Mononuclear cell (primary cell): ENCODE results near the gene IFT22. TPM values are rescaled to one million over a fixed set of nuclear protein-coding genes. Genes with fewer than 3 reads are reported as not detected.
"Not testable (repeated sequence)": the region's sequence is repeated elsewhere in the genome, so short reads cannot be mapped to it uniquely, and the experiment has no call there.

Source experiments
- H3K27me3 ChIP-seq: 2 replicates; pipeline ENCODE4 v1.6.0; 2011; ENCODE audit warnings: low read length, control low read depth; ENCODE audit not compliant: insufficient read depth
- H3K4me1 ChIP-seq: 2 replicates; pipeline ENCODE4 v1.5.1; 2011; ENCODE audit warnings: mild to moderate bottlenecking, low read length, control low read depth; ENCODE audit not compliant: insufficient read depth
- H3K4me3 ChIP-seq: 2 replicates; pipeline ENCODE4 v1.5.1; 2011; ENCODE audit warnings: mild to moderate bottlenecking, low read length, moderate library complexity
- H3K9me3 ChIP-seq: 2 replicates; pipeline ENCODE4 v1.5.1; 2011; ENCODE audit warnings: low read depth, mild to moderate bottlenecking, control low read depth, low read length
- total RNA-seq: library from RNA; depleted of rRNA; stranded (reverse); fragments of >200 nt; gene quantifications from one replicate; pipeline ENCODE4 v1.2.3, GENCODE V29; 2012

Gene IFT22
- 1.5 TPM for total RNA-seq

- peak within 1 kb of the TSS; percentile 66 for H3K4me3 ChIP-seq
- no peaks in the 10 kb centered on the region for H3K9me3 ChIP-seq
- H3K4me1 ChIP-seq: peaks cover 12% of the 10 kb centered on the region
- H3K27me3 ChIP-seq: no peaks in the 10 kb centered on the region
These were observed at the start of gene IFT22 for GRCh38 chr7:101321491-101322401. Gene IFT22, minus strand, starts transcription at chr7:101321812. Its CDS starts 103 bp downstream, at chr7:101321709.

DNA sequence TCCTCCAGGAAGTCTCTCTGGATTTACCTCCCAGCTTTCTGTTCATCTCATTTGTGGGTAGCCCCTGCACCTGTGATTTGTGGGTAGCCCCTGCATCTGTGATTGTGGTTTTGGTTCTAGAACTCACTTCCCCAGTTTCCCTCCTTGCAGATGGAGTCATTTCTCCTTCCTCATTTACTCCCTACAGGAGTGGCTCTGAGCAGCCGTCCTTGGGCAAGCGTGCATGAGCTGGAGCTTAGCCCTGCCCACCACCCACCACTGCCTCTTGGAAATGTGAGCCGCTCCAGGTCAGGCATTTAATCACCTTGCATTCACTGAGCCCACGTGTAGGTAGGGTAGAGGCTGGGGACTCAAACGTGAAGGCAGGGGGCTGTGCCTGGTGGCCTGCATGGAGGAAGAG, 49.2 kb upstream of the IFT22 start:
- H3K27me3 ChIP-seq: no peaks in the 10 kb centered on the region
- H3K4me1 ChIP-seq: no peaks in the 10 kb centered on the region
- H3K9me3 ChIP-seq: no peaks in the 10 kb centered on the region
- no peak overlapping the region for H3K4me3 ChIP-seq

GRCh38 chr7:101368422-101369165, 47.0 kb upstream of the IFT22 start:
- H3K4me1 ChIP-seq: peaks cover 8% of the 10 kb centered on the region
- H3K9me3 ChIP-seq: no peaks in the 10 kb centered on the region
- H3K27me3 ChIP-seq: peaks cover 4% of the 10 kb centered on the region
- no peak overlapping the region for H3K4me3 ChIP-seq

DNA sequence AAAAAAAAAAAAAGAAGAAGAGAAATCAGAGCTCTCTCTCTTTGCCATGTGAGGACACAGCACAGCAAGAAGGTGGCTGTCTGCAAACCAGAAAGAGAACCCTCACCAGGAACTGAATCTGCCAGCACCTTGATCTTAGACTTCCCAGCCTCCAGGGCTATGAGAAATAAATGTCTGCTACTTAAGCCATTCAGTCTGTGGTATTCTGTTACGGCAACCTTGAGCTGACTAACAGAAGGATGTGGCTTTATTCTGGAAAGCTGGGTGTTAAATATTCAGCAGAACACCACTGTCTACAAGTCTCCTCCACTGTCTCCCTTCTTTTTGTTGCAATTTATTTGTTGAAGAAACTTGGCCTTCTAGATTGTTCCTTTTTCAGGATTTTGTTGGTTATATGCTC, 46.1 kb upstream of the IFT22 start:
- Histone ChIP-seq H3K27me3 (peaks cover 4% of the 10 kb centered on the region), H3K4me1 (peaks cover 11% of the 10 kb centered on the region), H3K9me3 (no peaks in the 10 kb centered on the region), H3K4me3 (no peak overlapping the region)

DNA sequence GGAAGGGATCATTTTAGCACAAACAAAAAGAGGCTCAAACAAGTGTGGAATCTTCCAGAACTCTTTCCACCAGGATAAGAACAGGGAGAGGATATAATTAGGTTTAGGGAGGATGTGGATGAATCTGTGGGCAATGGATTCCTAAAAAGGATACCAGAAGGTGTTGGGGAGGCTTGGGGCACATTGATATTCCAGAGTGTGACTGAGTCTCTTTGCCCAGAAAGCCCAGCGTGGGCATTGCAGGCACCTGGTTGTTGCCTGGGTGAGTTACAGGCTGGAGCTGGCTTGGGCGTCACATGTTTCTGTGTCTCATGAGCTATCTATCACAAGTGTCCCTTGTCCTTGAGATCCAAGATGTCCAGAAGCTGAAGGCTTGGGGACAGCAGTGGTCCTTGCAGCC, 44.3 kb upstream of the IFT22 start:
- Histone ChIP-seq H3K27me3 (peaks cover 11% of the 10 kb centered on the region), H3K4me1 (peaks cover 12% of the 10 kb centered on the region), H3K4me3 (no peak overlapping the region), H3K9me3 (no peaks in the 10 kb centered on the region)

DNA sequence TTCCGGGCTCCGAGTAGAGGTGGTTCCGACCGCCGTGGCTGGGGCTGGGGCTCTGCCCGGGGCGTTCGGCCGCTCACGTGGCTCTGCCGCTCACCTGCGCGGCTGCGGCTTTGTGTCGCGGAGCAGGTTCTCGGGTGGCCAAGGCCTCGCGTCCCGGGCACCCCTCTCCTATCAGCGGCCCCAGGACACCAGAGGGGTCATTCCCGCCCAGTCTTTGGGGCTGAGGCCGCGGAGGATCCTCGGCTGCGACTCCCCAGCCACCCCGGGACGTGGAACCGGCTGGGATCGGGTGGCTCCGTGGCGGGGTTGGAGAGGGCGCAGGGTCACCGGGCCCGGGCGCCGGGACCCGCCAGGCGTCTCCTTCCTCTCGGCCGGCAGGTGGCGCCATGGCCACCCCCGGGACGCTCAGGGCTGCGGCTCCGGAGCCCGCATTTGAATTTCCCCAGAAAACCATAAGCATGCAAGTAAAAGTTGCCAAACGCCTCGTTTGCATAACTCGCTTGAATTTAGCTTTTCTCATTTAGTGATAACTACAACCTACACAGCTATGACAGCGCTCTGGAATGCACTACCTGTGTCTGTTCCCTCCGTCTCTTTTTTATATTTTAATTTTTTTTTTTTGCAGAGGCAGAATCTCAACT, 42.2 kb upstream of the IFT22 start:
- no peak overlapping the region for H3K4me3 ChIP-seq
- H3K9me3 ChIP-seq: no peaks in the 10 kb centered on the region
- H3K4me1 ChIP-seq: peaks cover 12% of the 10 kb centered on the region
- H3K27me3 ChIP-seq: peaks cover 11% of the 10 kb centered on the region

DNA sequence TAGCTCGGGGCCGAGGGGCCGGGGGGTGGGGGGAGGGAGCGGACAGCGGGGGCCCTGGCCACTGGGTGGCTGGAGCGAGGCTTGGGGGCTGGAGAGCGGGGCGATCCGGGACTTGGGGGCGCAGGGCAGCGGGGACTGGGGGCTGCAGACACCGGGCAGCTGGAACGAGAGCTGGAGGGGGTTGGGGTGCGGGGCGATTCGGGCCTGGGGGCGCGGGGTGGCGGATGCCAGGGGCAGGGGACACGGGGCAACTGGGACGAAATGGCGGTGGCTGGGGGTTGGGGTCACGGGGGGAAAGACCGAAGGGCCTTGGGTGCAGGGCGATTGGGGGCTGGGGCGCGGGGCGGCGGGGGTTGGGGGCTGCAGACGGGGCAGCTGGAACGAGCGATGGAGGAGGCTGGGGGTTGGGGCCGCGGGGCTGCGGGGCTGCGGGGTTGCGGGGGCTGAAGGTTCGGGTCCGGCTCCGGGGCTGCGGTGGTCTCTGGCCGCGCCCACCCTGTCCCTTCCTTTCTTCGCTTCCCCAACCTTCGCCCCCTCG, 41.7 kb upstream of the IFT22 start:
- Histone ChIP-seq H3K27me3 (peaks cover 11% of the 10 kb centered on the region), H3K4me1 (peaks cover 12% of the 10 kb centered on the region), H3K9me3 (no peaks in the 10 kb centered on the region), H3K4me3 (no peak overlapping the region)

- Histone ChIP-seq H3K27me3 (peaks cover 11% of the 10 kb centered on the region), H3K9me3 (no peaks in the 10 kb centered on the region), H3K4me1 (peaks cover 12% of the 10 kb centered on the region), H3K4me3 (no peak within 1 kb of the TSS)
These were observed 41.0 kb upstream of the IFT22 start, which contains the start of gene COL26A1 for GRCh38 chr7:101362334-101363195. Gene COL26A1, plus strand, starts transcription at chr7:101362875. Its CDS starts 158 bp downstream, at chr7:101363033.

DNA sequence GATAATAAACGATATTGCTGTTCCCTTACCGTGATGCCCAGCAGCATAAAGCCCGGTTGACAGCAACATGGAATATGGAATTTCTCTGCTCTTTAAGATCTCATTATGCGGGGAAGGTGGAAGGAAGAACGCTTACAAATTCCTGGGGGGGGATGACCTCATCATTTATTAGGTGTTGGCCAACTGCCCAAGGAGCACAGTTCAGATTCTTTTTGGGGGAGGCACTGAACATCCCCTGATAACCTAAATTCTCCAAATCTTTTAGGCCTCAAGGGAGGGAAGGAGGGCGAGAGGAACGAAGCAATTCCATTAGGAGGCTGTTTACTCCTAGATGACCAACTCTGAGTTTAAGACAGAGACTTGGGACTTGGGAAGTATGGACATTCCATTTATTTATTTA, 35.8 kb upstream of the IFT22 start:
- Histone ChIP-seq H3K9me3 (no peaks in the 10 kb centered on the region), H3K27me3 (peaks cover 7% of the 10 kb centered on the region), H3K4me1 (no peaks in the 10 kb centered on the region), H3K4me3 (no peak overlapping the region)

- Histone ChIP-seq H3K27me3 (no peaks in the 10 kb centered on the region), H3K4me3 (no peak overlapping the region), H3K9me3 (no peaks in the 10 kb centered on the region), H3K4me1 (no peaks in the 10 kb centered on the region)
These were observed 31.3 kb upstream of the IFT22 start for GRCh38 chr7:101352920-101353308.

GRCh38 chr7:101349300-101349699, 27.7 kb upstream of the IFT22 start:
- not testable (repeated sequence) for H3K4me3 ChIP-seq, H3K9me3 ChIP-seq, H3K27me3 ChIP-seq, H3K4me1 ChIP-seq

GRCh38 chr7:101348456-101349067, 26.9 kb upstream of the IFT22 start:
- H3K4me1 ChIP-seq, H3K4me3 ChIP-seq, H3K27me3 ChIP-seq, H3K9me3 ChIP-seq: not testable (repeated sequence)

GRCh38 chr7:101347477-101347876, 25.9 kb upstream of the IFT22 start:
- Histone ChIP-seq H3K4me3 (no peak overlapping the region), H3K4me1 (no peaks in the 10 kb centered on the region), H3K27me3 (no peaks in the 10 kb centered on the region), H3K9me3 (no peaks in the 10 kb centered on the region)

DNA sequence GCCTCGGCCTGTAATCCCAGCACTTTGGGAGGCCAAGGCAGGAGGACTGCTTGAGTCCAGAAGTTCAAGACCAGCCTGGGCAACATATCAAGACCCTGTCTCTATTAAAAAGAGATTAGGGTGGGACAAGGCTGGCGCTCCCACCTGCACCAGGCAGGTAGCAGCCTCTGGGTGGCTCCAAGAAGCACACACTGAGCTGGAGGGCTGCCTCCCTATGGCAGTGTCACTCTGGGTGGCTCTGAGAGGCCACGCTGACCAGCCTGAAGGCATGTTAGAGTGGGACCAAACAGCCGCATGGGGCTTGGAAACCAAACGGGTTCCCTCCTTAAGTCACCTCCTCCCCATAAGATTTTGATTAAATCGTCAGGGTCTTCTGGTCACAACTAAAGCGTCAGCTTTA, 21.3 kb upstream of the IFT22 start:
- no peak overlapping the region for H3K4me3 ChIP-seq
- no peaks in the 10 kb centered on the region for H3K27me3 ChIP-seq
- H3K4me1 ChIP-seq: no peaks in the 10 kb centered on the region
- H3K9me3 ChIP-seq: no peaks in the 10 kb centered on the region
